ENCODE measurements around the gene SLC35D1.

SLC35D1 gene

DNA sequence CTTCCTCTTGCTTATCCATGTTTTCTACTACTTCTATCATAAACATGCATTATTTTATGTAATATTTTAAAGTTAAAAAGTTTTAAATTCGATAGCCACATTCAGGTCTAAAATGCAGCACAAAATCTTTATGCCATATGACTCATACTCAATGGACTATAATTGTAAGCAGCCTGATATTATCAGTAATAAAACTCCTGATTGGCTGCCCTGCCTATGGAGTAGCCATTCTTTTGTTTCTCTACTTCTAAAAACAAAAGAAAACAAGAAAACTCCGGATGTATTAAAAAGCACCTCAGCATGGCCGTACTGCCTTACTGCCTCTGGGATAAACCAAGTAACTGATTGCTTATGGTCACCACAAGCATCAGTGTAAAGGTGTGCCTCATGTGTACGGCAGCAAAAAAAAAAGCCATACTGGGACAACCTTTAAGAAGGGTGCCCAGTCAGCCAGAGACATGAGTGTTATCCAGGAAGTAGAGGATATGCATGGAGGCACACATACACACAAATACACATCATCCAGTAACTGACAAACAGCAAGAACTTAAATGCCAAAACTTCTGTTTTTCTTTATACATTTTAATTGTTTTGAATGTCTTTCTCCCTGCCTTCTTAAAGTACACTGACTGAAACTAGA is 9.2 kb downstream of the SLC35D1 start:
- DNase-seq (ENCODE audit: low spot score), result no peak

DNA sequence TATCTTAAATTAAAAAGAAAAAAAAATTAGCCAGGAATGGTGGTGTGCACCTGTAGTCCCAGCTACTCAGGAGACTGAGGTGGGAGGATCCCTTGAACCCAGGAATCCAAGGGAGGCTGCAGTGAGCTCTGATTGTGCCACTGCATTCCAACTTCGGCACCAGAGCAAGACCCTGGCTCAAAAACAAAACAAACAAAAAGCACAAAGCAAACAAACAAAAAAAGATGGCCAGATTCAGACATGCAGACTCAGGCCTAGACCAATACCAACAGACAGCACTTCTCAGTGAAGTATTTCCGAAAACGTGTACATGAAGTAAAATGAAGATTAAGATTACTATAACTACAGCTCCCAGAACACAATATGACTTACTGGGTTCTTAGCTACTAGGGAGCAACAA is 10.6 kb downstream of the SLC35D1 start:
- DNase-seq (ENCODE audit: low spot score), result no peak

DNA sequence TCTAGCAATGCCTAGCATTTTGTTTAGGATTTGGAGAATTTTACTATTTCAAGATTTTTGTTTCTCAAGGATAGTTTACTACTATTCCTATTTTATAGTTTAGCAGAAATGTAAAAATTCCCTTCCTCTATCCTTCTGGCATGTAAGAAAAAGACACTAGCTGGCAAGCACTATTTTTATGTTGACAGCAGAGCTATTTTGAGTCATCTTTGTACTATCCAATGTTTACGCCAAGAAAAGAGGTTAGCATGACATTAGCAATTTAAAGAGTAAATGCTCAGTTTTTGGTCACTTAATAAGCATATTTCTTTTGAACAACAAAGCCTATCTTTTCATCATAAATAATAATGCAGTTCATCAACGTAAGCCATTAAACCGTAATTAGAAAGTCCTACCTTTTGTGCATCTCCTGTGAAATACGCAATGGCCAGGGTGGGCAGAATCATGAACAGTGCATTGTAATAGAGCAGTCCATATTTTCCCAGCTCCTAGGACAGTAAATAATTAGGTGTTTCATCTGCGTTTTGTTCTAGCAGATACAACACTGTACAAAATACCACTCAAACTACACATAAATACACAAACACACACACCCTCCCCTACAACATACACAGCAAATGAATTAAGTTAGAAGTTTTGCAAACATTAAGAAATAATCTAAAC is 12.0 kb downstream of the SLC35D1 start:
- no peak for DNase-seq (ENCODE audit: low spot score)

DNA sequence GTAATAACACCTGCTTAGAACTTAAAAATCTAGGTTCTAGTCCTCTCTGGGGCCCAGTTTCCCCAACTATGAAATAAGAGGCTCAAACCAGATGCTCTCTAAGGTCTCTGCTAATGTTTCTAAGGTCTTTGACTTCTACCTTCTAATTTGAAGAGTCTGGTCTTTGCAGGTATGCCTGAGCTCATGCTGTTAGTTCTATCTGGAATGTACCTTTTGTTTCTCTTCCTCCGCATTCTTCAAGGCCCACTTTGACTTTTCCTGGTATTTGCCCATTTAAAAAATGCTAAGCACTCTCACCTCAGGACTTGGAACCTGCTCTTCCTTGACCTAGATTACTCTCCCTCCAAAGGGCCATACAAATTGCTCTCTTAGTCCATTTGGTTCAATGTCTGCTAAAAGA is 13.5 kb downstream of the SLC35D1 start:
- DNase-seq (ENCODE audit: low spot score), result no peak

DNA sequence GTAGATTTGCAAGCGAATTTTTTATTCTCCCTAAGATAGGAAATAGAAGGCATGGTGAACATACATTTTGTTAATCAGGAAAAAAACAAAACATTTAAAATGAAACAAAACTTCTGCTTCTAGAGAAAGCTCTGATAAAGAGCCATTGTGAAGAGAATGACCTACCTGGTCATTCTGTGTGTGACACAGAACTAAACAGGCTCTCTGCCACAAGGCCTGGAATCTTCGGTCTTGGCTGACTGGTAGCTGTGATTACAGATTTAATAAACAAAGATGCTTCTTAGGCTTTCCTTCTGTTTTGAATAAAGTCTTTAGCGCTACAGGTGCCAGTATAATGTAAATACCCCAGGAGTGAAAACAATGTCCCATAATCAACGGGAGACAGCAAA is 22.1 kb downstream of the SLC35D1 start:
- no peak for DNase-seq (ENCODE audit: low spot score)

DNA sequence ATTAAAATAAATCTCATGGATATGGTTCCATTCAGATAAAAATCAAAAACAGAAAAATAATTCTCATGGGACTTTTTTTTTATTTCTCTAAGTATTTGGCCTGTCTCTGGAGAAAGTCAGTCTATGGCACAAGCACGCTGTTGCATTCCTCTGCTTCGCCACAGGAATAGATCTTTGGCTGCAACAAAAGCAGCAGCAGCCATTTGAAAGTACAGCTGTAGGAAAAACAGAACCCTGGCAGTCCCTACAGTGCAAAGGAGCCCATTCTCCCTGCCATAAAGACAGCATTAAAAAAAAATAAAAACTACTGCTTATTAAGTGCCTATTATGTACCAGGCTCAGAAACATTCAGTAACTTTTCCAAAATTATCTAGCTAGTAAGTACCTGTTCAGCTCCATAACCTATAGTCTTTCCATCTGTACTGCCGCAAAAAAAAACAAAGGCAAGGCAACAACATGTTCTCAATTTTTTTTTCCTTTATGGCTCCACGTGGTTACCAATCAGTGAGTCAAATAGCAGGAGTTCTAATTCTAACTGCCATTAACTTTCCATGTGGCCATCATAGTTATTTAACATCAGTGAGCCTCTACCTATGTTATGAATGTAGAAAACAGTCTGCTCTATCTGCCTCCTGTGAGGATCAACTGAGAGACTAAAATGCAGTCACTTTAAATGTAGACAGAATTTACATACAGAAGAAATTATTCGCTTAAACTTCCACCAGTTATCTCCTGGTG is 22.7 kb downstream of the SLC35D1 start:
- no peak for DNase-seq (ENCODE audit: low spot score)

DNA sequence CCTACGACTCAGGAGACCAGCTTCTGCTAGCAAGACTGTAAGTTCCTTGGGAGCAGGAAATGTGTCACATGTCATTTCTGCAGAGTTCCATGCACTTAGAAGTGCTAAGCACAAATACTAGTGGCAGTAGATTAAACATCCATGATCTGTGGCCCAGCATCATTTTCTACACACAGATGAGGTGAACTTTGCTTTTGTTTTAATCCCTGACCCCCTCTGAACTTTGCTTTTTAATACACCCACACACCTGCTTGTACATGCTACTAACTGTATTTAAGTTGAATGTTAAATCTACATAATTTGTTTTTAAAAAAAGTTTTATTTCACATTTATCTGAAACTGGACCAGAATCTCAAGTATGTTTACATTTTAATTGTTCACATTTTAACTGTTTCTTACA is 24.5 kb downstream of the SLC35D1 start:
- no peak for DNase-seq (ENCODE audit: low spot score)

DNA sequence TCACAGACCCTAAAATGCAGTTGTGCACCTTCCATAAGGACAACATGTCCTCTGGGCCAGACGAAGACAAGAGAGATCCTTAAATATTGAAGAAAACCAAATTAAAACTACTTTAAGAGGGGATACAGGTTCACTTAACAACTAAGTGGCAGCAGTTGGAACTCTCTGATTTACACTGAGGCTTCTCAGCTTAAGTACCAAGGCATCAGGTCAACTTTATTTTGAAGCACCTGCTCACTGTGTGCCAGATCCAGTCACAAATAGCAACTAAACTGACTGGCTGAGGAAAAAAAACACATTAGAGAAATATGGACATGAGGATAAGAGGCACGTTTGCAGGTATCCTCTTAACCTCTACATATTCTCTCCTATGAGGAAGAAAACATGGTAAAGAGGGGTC is 33.2 kb downstream of the SLC35D1 start:
- DNase-seq (ENCODE audit: low spot score), result no peak

DNA sequence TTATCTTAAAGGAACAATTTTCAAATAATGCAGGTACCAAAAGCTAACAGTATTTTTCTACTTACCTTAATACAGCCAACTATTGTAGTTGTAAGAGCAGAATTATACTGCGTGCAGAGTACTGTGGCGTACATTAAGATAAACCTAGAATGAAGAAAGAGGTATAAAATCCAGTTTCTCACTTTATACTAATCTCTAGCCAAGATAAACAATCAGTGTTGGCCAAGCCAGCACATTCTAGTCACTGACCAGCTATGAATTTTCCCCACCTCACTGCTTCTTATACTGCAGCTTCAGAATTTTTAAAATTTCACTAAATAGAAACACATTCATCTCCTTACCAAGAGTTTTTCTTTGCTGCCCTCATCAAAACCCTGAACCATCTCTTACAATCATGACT is 33.6 kb downstream of the SLC35D1 start:
- no peak for DNase-seq (ENCODE audit: low spot score)

DNA sequence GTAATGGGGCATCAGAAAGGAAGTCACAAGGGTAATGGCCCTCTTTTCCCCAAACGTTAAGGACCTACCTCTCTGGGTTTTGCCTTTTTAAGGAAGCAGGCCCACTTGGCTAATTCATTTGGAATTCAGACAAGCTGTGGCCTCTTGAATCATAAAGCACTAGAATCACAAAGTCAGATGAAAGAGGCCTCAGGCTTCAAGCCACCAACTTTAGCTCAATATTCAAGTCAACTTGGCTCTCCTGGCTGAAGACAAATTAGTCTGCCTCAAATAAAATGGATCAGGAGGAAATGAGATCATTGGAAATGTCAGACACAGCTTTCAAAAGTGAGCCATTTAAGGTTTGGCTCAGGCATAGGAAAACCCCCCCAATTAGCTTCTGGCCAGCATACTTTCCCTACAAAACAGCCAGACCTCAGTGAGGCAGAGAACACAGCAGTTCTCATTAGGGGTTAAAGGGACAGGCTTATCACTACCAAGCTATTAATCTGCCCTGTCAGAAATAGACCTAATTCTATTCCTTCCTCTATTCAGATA is 34.3 kb downstream of the SLC35D1 start:
- DNase-seq (ENCODE audit: low spot score), result no peak

DNA sequence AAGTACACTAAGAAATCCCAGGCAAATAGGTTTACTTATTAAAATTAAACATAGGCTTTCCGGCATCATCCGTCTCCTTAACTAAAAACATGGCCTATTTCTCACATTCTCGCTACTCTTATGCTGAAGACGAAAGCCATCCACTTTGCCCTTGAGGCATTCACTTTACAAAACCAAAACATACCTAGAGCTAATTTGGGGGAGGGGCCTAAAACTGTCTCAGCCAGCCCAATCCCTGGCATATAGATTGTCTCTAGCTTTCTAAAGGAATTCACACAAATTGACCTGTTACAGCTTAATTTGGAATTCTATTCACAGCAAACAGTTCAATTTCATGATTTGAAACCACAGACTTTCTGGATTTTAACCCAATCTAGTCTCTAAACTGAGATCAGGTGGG is 34.8 kb downstream of the SLC35D1 start:
- DNase-seq (ENCODE audit: low spot score), result no peak

DNA sequence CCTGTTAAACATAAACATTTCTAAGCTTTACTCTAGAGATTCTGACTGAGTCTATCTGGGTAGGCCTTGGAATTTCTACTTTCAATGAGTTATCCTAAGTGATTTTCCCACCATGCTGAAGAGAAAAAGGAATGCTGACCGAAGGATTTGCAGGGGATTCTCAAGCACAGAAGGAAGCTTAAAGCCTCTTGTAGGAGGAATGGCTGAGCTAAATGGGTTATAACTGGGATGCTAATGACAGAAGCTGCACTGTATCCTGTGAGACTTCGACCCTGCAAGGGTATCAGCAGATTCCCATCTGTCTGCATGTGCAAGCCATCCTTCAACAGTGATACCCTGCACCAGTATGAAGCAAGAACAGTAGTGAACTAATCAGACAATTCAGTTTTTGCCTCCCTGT is 35.4 kb downstream of the SLC35D1 start:
- DNase-seq (ENCODE audit: low spot score), result no peak

DNA sequence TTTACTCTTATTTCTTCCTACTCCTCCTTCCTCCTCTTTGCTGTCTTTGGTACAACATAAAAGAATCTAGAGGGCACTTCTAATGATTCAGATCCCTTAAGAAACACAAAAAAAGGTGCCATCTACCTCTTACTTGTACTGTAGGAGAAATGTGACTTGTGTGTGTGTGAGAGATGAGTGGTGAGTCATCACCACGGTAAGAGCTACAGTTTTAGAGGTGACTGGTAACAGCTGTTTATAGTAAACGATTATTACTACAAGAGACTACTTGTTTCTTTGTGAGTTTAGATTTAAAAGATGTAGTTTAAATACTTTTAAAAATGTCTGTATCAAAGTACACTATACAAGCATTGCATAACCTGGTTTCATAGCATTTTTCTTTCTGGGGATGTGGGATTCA is 40.4 kb downstream of the SLC35D1 start:
- DNase-seq (ENCODE audit: low spot score), result peak; percentile 6

DNA sequence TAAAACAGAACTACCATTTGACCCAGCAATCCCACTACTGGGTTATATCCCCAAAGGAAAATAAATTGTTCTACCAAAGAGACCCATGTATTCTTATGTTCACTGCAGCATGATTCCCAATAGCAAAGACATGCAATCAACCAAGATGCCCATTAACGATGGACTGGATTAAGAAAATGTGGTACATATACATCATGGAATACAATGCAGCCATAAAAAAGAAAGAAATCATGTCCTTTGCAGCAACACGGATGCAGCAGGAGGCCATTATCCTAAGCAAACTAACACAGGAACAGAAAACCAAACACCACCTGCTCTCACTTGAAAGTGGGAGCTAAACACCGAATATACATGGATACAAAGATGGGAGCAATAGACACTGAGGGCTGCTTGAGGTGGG is 44.2 kb downstream of the SLC35D1 start:
- no peak for DNase-seq (ENCODE audit: low spot score)

DNA sequence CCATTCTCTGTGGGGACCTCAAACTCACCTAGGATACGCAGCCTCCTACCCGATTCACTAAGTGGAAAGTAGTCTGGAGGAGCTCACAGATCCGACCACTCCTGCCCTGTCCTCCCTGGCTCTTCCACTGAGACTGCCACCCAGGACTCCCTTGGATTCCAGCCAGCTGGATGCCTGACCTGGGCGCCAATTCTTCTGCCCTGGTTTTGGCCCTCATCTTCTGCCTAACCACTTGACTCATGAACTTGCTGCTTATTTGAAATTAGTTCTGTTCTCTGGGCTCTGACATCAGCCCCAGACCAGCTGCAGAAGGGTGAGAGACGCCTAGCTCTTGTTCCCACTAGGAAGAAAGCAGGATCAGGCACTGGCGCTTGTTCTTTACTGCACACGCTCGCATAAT is 48.9 kb downstream of the SLC35D1 start:
- no peak for DNase-seq (ENCODE audit: low spot score)

DNA sequence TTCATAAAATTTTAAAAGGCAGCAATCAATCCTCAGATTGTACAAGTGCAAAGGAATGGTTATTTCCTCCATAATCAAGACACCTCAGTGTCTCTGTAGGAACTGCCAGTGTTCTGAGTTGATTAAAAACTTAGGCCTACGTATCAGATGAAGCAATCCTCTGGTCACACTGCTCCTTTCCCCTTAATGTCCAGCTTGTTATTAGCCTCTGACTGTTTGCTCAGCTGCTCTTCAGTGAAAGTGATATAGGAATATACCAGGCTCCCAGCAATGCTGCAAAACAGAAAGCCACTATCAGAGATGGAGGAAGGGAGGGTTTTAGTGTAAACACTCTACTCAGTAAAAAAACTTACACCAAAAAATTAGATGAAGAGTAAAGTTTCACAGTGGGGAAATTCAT is 49.8 kb downstream of the SLC35D1 start:
- no peak for DNase-seq (ENCODE audit: low spot score)

DNA sequence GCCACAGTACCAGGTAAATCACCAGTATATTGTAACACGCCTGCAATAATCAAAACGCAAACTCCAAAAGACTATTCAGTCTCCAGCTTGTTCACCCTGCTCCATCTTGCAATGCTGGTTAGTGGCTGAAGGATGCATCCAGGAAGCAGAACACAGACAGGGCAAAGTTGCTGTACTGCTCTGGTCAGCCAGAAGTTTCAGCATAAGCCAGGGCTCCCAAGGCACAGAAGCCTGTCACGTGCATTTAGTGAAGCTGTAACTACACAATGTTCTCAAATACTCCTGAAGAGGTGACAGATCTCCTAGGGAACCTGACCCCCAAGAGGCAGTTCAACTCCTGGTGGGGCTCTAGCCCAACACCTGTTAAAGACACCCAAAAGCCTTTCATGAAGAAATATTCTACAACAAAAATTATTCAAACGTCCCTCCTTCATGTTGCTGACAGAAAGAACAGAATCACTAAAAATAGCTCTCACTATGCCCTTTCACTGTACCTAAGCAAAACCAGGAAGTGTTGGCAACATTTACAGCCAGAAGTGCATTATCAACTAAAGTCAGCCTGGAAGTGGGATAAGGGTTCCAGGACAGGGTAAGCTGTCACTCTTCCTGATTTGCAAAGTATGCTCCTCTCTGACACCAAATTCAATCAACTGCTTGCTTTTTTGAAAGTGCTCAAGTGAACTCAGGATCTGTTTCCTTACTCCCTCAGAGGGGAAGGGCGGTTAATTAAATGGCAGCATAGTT is 52.1 kb downstream of the SLC35D1 start:
- no peak for DNase-seq (ENCODE audit: low spot score)

DNA sequence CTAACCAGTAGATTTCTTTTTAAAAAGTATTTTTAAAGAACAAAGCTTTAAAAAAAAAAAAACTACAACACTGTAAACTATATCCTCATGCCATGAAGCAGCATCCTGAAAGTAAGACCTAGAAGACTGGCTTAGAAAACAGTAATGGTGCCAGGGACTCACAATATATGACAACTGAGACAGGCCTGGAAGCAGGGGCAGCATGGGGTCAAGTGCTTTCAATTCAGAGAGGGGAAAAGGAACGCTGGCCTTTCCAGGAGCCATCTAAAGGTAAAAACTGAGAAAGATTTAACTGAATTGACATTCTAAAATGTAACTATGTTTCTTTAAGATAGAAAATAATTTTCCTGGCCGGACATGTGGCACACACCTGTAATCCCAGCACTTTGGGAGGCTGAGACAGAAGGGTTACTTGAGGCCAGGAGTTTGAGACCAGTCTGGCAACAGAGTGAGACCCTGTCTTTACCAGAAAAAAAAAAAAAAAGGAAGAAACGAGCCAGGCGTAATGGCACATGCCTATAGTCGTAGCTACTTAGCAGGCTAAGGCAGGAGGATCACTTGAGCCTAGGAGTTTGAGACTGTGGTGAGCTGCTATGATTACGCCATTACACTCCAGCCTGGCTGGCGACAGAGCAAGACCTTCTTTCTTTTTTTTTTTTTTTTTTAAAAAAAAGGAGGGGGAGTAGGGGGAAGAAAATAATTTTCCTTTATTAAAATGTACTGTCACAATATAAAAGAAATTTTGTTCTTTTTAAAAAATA is 54.1 kb downstream of the SLC35D1 start:
- no peak for DNase-seq (ENCODE audit: low spot score)

DNA sequence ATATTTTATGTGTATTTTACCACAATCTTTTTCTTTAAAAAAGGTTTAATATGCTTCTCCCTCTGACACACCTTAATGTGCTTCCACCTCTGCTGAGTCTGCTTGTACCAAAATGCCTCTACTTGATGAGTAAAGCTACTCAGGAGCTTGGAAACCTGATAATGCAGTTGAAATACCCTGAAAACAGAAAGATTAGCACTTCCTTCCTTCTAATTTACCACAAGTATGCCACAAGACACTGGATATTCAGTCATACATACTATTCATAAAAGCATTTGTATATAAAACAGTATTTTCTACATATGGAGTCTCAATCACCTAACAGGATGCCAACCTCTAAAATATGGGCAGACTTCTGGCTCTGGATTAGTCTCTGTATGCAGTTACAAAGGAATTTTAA is 55.0 kb downstream of the SLC35D1 start:
- DNase-seq (ENCODE audit: low spot score), result no peak

DNA sequence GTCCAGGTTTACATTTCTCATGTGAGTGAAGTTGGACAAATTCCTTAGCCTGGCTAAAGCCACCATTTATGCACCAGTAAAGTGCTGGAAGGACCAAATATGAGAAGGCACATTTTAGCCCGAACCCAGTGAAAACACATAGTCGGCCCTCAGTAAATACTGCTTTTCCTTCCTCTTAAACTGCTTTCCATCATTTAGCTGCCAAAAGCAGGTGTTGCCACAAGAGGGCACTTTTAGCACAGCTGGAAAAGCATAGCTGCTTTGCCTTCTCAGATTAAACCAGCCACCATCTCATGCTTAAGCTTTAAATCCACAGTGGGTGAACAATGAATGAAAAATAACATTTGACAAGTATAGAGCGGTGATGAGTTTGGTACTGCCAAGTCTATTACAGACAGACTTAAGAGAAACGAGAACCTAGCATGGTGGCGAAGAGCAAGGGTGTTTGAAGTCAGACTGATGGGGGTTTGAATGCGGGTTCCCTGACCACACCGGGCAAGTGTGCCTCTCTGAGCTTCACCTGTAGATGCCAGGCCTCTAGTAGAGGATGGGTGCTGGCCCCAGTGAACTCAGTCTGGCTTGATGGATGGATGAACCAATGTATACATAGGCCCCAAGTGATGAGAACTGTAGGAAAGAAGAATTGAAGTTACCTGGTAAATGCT is 57.8 kb downstream of the SLC35D1 start:
- DNase-seq (ENCODE audit: low spot score), result peak; percentile 64

DNA sequence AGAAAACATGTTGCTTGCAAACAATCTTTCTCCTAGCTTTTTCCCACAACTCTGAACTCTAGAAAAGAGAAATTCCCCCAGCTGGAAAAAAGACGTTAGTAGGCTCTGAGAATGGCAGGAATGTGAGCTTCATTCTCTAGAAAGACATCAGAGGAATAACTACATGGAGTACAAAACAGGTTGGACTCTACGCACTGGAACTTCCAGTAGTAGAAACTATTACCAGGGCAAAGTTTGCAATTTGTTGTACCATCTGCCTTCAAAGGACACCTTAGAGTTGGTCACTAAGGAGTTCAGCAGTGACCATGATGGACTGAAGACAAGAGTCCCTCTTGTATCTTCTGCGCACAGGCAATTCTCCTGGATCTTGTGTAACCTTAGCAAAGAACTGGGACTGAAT is 60.9 kb downstream of the SLC35D1 start:
- DNase-seq (ENCODE audit: low spot score), result no peak

Data from CD4-positive, alpha-beta T cell treated with Interleukin-2 at 100 ng/mL for 4 hours (primary cell).